ENCODE results near the gene PIF1.

Gene PIF1

GRCh38 chr15:64854041-64854440, 28.6 kb upstream of the PIF1 start:
- Histone ChIP-seq H3K9me3 (ENCODE audit: insufficient read depth, low read length) (no peaks in the 10 kb centered on the region), H3K4me2 (ENCODE audit: low read length) (no peak overlapping the region), H3K4me3 (ENCODE audit: low read length) (no peak overlapping the region), H3K9ac (ENCODE audit: low read length) (no peak overlapping the region), H2AFZ (ENCODE audit: low read depth, low read length) (no peak overlapping the region), H3K27me3 (ENCODE audit: low read depth, low read length) (no peaks in the 10 kb centered on the region), H4K20me1 (ENCODE audit: insufficient read depth, low read length) (peaks cover 81% of the 10 kb centered on the region), H3K36me3 (replicated peaks; ENCODE audit: low read depth, low read length) (peaks cover 68% of the 10 kb centered on the region), H3K79me2 (ENCODE audit: low read length) (peaks cover 77% of the 10 kb centered on the region), H3K27ac (ENCODE audit: low read length) (no peak overlapping the region), H3K4me1 (ENCODE audit: low read length) (peaks cover 20% of the 10 kb centered on the region)
- TF ChIP-seq CTCF (IDR thresholded peaks at IDR 0.05; ENCODE audit: low read depth, low read length) (no peak), EZH2phosphoT487 (IDR thresholded peaks at IDR 0.05; ENCODE audit: low read depth) (no peak)

GRCh38 chr15:64851503-64851840, 26.0 kb upstream of the PIF1 start:
- H3K27ac ChIP-seq (ENCODE audit: low read length), result no peak overlapping the region
- no peak for TF ChIP-seq CTCF (IDR thresholded peaks at IDR 0.05; ENCODE audit: low read depth, low read length)
- H2AFZ ChIP-seq (ENCODE audit: low read depth, low read length), result no peak overlapping the region
- H3K9me3 ChIP-seq (ENCODE audit: insufficient read depth, low read length), result no peaks in the 10 kb centered on the region
- peaks cover 30% of the 10 kb centered on the region for H3K4me1 ChIP-seq (ENCODE audit: low read length)
- peak overlapping the region; percentile 35 for H3K4me2 ChIP-seq (ENCODE audit: low read length)
- peaks cover 80% of the 10 kb centered on the region for H4K20me1 ChIP-seq (ENCODE audit: insufficient read depth, low read length)
- H3K4me3 ChIP-seq (ENCODE audit: low read length), result 0 out of 2 replicates have a peak overlapping the region, but pooled peaks have one; percentile 17
- H3K27me3 ChIP-seq (ENCODE audit: low read depth, low read length), result no peaks in the 10 kb centered on the region
- H3K9ac ChIP-seq (ENCODE audit: low read length), result no peak overlapping the region
- peaks cover 64% of the 10 kb centered on the region for H3K36me3 ChIP-seq (replicated peaks; ENCODE audit: low read depth, low read length)
- H3K79me2 ChIP-seq (ENCODE audit: low read length), result peaks cover 79% of the 10 kb centered on the region

- H4K20me1 ChIP-seq (ENCODE audit: insufficient read depth, low read length), result peaks cover 80% of the 10 kb centered on the region
- no peak overlapping the region for H3K27ac ChIP-seq (ENCODE audit: low read length)
These were observed 25.5 kb upstream of the PIF1 start for GRCh38 chr15:64850778-64851502.

More at GRCh38 chr15:64850778-64851502, 25.5 kb upstream of the PIF1 start:
- H3K79me2 ChIP-seq (ENCODE audit: low read length), result peaks cover 79% of the 10 kb centered on the region
- TF ChIP-seq CTCF (IDR thresholded peaks at IDR 0.05; ENCODE audit: low read depth, low read length) (no peak), EZH2phosphoT487 (IDR thresholded peaks at IDR 0.05; ENCODE audit: low read depth) (no peak)
- H3K27me3 ChIP-seq (ENCODE audit: low read depth, low read length), result no peaks in the 10 kb centered on the region
- peaks cover 65% of the 10 kb centered on the region for H3K36me3 ChIP-seq (replicated peaks; ENCODE audit: low read depth, low read length)
- peaks cover 33% of the 10 kb centered on the region for H3K4me1 ChIP-seq (ENCODE audit: low read length)
- peak overlapping the region; percentile 35 for H3K4me2 ChIP-seq (ENCODE audit: low read length)
- H3K4me3 ChIP-seq (ENCODE audit: low read length), result peak overlapping the region; percentile 17; the same call in 1 of the 2 replicates
- H3K9me3 ChIP-seq (ENCODE audit: insufficient read depth, low read length), result no peaks in the 10 kb centered on the region
- H3K9ac ChIP-seq (ENCODE audit: low read length), result no peak overlapping the region
- no peak overlapping the region for H2AFZ ChIP-seq (ENCODE audit: low read depth, low read length)

Data from OCI-LY3 (cell line).